ENCODE data around the gene UBE2I. TPM values are rescaled to one million over a fixed set of nuclear protein-coding genes. Genes with fewer than 3 reads are reported as not detected.

Gene UBE2I
- total RNA-seq, 1 experiment from 2014 or later: 290 TPM

DNA sequence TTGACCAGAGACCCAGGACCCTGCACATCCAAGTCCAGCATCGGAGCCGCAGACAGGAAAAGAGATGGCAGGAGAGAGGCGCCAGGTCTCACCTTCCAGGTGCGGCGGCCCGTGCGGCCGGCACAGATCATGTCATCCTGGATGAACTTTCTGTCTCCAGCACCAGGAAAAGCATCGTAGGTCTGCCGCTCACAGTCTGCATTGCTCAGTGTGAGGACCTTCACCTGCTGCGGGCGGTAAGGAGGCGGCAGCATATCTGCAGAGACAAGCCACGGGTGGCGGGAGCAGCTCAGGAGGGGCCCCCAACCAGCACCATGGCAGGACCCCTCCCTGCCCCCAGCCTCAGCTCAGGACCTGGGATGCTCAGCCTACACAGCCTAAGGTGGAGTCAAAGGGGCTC is 35.6 kb upstream of the UBE2I start:
- Histone ChIP-seq H2BK5ac (ENCODE audit: insufficient read length, low read length) (no peak overlapping the region), H3K4me1 (ENCODE audit: insufficient read depth, low read length) (no peaks in the 10 kb centered on the region; the same call in 1 of the 2 replicates), H2BK20ac (ENCODE audit: low read depth, low read length, poor library complexity, severe bottlenecking) (no peak overlapping the region), H3K18ac (ENCODE audit: insufficient read length, low read depth, low read length) (no peak overlapping the region), H3T11ph (ENCODE audit: low read length) (no peak overlapping the region), H2AFZ (ENCODE audit: low read length) (no peak overlapping the region), H3K27ac (ENCODE audit: insufficient read length, low read depth, low read length) (no peak overlapping the region), H2BK120ac (ENCODE audit: low read depth, low read length, poor library complexity, severe bottlenecking) (no peak overlapping the region), H3K23me2 (ENCODE audit: insufficient read length, low read depth, low read length, poor library complexity, severe bottlenecking) (no peaks in the 10 kb centered on the region), H2AK5ac (ENCODE audit: insufficient read length, low read length) (no peak overlapping the region), H4K91ac (ENCODE audit: insufficient read length, low read depth, low read length) (no peak overlapping the region), H3K79me1 (ENCODE audit: insufficient read depth, low read depth, low read length, poor library complexity, severe bottlenecking) (no peaks in the 10 kb centered on the region), H3K56ac (ENCODE audit: insufficient read length, low read depth, low read length) (no peak overlapping the region), H3K9me3 (ENCODE audit: control insufficient read depth, low read depth, low read length) (no peaks in the 10 kb centered on the region), H3K4ac (ENCODE audit: low read depth, low read length) (no peak overlapping the region), H3K79me2 (ENCODE audit: insufficient read depth, low read length) (no peaks in the 10 kb centered on the region), H4K5ac (ENCODE audit: insufficient read length, low read depth, low read length) (no peak overlapping the region), H3K4me2 (ENCODE audit: insufficient read depth, insufficient read length, low read length) (no peak overlapping the region), H4K8ac (replicated peaks; ENCODE audit: insufficient read length, low read depth, low read length) (no peak overlapping the region), H3K9ac (ENCODE audit: extremely low read depth, insufficient read length, low read length) (no peak overlapping the region), H4K20me1 (ENCODE audit: control insufficient read depth, insufficient read depth, insufficient read length) (no peaks in the 10 kb centered on the region), H3K14ac (ENCODE audit: insufficient read depth, low read length) (no peak overlapping the region), H2BK12ac (ENCODE audit: insufficient read length, low read depth, low read length) (no peak overlapping the region), H3K27me3 (ENCODE audit: insufficient read depth, low read length) (no peaks in the 10 kb centered on the region), H2BK15ac (ENCODE audit: low read depth, low read length) (no peak overlapping the region), H3K23ac (ENCODE audit: insufficient read length, low read depth, low read length) (no peak overlapping the region)
- no CpG with 5 or more reads among the region's 15 CpGs for WGBS (ENCODE audit: extremely low coverage, insufficient read length, low lambda C conversion rate)
- Mint-ChIP-seq H3K4me3 (no peak overlapping the region), H3K4me1 (peaks cover 7 to 17% of the 10 kb centered on the region in 2 experiments), H3K36me3 (ENCODE audit: insufficient read depth in 1 of 3, low read depth in 3 of 3) (peaks cover 0 to 4% (median 0%) of the 10 kb centered on the region in 3 experiments; a peak in 2 of 7 replicates), H3K9me3 (peaks cover 0 to 2% of the 10 kb centered on the region in 2 experiments; a peak in 1 of 5 replicates), H3K27me3 (ENCODE audit: low read depth) (peaks cover 34% of the 10 kb centered on the region), H3K27ac (no peak overlapping the region)
- no peak for DNase-seq
- TF ChIP-seq, protein P1, sequence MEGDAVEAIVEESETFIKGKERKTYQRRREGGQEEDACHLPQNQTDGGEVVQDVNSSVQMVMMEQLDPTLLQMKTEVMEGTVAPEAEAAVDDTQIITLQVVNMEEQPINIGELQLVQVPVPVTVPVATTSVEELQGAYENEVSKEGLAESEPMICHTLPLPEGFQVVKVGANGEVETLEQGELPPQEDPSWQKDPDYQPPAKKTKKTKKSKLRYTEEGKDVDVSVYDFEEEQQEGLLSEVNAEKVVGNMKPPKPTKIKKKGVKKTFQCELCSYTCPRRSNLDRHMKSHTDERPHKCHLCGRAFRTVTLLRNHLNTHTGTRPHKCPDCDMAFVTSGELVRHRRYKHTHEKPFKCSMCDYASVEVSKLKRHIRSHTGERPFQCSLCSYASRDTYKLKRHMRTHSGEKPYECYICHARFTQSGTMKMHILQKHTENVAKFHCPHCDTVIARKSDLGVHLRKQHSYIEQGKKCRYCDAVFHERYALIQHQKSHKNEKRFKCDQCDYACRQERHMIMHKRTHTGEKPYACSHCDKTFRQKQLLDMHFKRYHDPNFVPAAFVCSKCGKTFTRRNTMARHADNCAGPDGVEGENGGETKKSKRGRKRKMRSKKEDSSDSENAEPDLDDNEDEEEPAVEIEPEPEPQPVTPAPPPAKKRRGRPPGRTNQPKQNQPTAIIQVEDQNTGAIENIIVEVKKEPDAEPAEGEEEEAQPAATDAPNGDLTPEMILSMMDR (conservative IDR thresholded peaks at IDR 0.05): no peak

All from H9 (cell line).